ENCODE measurements around the gene TWIST1.

DNA sequence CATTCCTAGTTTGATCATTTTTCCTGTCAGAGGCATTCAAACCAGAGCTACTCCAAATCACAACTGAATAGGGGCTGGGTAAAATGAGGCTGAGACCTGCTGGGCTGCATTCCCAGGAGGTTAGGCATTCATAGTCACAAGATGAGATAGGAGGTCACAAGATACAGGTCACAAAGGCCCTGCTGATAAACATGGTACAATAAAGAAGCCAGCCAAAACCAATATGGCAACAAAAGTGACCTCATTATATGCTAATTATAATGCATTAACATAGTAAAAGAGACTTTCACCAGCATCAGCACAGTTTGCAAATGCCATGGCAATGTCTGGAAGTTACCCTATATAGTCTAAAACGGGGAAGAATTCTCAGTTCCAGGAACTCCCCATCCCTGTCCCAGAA is 37.3 kb downstream of the TWIST1 start:
- TF ChIP-seq, protein P1, sequence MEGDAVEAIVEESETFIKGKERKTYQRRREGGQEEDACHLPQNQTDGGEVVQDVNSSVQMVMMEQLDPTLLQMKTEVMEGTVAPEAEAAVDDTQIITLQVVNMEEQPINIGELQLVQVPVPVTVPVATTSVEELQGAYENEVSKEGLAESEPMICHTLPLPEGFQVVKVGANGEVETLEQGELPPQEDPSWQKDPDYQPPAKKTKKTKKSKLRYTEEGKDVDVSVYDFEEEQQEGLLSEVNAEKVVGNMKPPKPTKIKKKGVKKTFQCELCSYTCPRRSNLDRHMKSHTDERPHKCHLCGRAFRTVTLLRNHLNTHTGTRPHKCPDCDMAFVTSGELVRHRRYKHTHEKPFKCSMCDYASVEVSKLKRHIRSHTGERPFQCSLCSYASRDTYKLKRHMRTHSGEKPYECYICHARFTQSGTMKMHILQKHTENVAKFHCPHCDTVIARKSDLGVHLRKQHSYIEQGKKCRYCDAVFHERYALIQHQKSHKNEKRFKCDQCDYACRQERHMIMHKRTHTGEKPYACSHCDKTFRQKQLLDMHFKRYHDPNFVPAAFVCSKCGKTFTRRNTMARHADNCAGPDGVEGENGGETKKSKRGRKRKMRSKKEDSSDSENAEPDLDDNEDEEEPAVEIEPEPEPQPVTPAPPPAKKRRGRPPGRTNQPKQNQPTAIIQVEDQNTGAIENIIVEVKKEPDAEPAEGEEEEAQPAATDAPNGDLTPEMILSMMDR (conservative IDR thresholded peaks at IDR 0.05; ENCODE audit: low read depth in 2 of 2), result no peak
- TF ChIP-seq EZH2phosphoT487 (IDR thresholded peaks at IDR 0.05; ENCODE audit: unreplicated experiment), result no peak
- TF ChIP-seq EZH2 (IDR thresholded peaks at IDR 0.05; ENCODE audit: low read depth, unreplicated experiment), result no peak
- TF ChIP-seq POLR2AphosphoS5 (IDR thresholded peaks at IDR 0.05; ENCODE audit: low read depth), result no peak
- no peak for TF ChIP-seq ZNF114 (CRISPR knock-in tag; IDR thresholded peaks at IDR 0.05)
- TF ChIP-seq, protein P2, sequence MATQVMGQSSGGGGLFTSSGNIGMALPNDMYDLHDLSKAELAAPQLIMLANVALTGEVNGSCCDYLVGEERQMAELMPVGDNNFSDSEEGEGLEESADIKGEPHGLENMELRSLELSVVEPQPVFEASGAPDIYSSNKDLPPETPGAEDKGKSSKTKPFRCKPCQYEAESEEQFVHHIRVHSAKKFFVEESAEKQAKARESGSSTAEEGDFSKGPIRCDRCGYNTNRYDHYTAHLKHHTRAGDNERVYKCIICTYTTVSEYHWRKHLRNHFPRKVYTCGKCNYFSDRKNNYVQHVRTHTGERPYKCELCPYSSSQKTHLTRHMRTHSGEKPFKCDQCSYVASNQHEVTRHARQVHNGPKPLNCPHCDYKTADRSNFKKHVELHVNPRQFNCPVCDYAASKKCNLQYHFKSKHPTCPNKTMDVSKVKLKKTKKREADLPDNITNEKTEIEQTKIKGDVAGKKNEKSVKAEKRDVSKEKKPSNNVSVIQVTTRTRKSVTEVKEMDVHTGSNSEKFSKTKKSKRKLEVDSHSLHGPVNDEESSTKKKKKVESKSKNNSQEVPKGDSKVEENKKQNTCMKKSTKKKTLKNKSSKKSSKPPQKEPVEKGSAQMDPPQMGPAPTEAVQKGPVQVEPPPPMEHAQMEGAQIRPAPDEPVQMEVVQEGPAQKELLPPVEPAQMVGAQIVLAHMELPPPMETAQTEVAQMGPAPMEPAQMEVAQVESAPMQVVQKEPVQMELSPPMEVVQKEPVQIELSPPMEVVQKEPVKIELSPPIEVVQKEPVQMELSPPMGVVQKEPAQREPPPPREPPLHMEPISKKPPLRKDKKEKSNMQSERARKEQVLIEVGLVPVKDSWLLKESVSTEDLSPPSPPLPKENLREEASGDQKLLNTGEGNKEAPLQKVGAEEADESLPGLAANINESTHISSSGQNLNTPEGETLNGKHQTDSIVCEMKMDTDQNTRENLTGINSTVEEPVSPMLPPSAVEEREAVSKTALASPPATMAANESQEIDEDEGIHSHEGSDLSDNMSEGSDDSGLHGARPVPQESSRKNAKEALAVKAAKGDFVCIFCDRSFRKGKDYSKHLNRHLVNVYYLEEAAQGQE (IDR thresholded peaks at IDR 0.05; ENCODE audit: unreplicated experiment), result no peak
- TF ChIP-seq JUNB (IDR thresholded peaks at IDR 0.05; ENCODE audit: unreplicated experiment), result no peak
- peak; percentile 48 for TF ChIP-seq CREB1 (CRISPR knock-in tag; IDR thresholded peaks at IDR 0.05; ENCODE audit: low read depth)
- TF ChIP-seq, protein P3, sequence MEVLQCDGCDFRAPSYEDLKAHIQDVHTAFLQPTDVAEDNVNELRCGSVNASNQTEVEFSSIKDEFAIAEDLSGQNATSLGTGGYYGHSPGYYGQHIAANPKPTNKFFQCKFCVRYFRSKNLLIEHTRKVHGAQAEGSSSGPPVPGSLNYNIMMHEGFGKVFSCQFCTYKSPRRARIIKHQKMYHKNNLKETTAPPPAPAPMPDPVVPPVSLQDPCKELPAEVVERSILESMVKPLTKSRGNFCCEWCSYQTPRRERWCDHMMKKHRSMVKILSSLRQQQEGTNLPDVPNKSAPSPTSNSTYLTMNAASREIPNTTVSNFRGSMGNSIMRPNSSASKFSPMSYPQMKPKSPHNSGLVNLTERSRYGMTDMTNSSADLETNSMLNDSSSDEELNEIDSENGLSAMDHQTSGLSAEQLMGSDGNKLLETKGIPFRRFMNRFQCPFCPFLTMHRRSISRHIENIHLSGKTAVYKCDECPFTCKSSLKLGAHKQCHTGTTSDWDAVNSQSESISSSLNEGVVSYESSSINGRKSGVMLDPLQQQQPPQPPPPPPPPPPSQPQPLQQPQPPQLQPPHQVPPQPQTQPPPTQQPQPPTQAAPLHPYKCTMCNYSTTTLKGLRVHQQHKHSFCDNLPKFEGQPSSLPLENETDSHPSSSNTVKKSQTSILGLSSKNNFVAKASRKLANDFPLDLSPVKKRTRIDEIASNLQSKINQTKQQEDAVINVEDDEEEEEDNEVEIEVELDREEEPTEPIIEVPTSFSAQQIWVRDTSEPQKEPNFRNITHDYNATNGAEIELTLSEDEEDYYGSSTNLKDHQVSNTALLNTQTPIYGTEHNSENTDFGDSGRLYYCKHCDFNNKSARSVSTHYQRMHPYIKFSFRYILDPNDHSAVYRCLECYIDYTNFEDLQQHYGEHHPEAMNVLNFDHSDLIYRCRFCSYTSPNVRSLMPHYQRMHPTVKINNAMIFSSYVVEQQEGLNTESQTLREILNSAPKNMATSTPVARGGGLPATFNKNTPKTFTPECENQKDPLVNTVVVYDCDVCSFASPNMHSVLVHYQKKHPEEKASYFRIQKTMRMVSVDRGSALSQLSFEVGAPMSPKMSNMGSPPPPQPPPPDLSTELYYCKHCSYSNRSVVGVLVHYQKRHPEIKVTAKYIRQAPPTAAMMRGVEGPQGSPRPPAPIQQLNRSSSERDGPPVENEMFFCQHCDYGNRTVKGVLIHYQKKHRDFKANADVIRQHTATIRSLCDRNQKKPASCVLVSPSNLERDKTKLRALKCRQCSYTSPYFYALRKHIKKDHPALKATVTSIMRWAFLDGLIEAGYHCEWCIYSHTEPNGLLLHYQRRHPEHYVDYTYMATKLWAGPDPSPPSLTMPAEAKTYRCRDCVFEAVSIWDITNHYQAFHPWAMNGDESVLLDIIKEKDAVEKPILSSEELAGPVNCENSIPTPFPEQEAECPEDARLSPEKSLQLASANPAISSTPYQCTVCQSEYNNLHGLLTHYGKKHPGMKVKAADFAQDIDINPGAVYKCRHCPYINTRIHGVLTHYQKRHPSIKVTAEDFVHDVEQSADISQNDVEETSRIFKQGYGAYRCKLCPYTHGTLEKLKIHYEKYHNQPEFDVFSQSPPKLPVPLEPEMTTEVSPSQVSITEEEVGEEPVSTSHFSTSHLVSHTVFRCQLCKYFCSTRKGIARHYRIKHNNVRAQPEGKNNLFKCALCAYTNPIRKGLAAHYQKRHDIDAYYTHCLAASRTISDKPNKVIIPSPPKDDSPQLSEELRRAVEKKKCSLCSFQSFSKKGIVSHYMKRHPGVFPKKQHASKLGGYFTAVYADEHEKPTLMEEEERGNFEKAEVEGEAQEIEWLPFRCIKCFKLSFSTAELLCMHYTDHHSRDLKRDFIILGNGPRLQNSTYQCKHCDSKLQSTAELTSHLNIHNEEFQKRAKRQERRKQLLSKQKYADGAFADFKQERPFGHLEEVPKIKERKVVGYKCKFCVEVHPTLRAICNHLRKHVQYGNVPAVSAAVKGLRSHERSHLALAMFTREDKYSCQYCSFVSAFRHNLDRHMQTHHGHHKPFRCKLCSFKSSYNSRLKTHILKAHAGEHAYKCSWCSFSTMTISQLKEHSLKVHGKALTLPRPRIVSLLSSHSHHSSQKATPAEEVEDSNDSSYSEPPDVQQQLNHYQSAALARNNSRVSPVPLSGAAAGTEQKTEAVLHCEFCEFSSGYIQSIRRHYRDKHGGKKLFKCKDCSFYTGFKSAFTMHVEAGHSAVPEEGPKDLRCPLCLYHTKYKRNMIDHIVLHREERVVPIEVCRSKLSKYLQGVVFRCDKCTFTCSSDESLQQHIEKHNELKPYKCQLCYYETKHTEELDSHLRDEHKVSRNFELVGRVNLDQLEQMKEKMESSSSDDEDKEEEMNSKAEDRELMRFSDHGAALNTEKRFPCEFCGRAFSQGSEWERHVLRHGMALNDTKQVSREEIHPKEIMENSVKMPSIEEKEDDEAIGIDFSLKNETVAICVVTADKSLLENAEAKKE (CRISPR knock-in tag; IDR thresholded peaks at IDR 0.05), result no peak

Measured in GM23338 (cell line).